ENCODE results near the gene THSD1.
"Not testable (repeated sequence)": the region's sequence is repeated elsewhere in the genome, so short reads cannot be mapped to it uniquely, and the experiment has no call there.

GRCh38 chr13:52407436-52407835 is 1.5 kb upstream of the THSD1 start:
- not testable (repeated sequence) for TF ChIP-seq POLR2A, CTCF (IDR thresholded peaks at IDR 0.05)

All from esophagus squamous epithelium (tissue), 4 donors.